ENCODE measurements around the gene PARP6.

- TF ChIP-seq CTCF (IDR thresholded peaks at IDR 0.05; ENCODE audit: low read depth, low read length) (no peak), POLR2A (IDR thresholded peaks at IDR 0.05; ENCODE audit: extremely low read depth, insufficient read length) (no peak), MAX (IDR thresholded peaks at IDR 0.05; ENCODE audit: low read depth, low read length) (no peak)
Observed at GRCh38 chr15:72280751-72281150, 8.4 kb upstream of the PARP6 start.
